Mammary epithelial cell (primary cell): ENCODE measurements around the gene VWA5B2.

Source experiments
- CTCF ChIP-seq, 2 donors: IDR thresholded peaks in 1 of 2; conservative IDR thresholded peaks in 1 of 2; 2 replicates each; pipeline ENCODE4 v1.5.1; 2011 to 2012; ENCODE audit warnings: inconsistent platforms in 2 of 2, low read length in 2 of 2, mild to moderate bottlenecking in 2 of 2, control low read depth in 1 of 2, low read depth in 1 of 2; ENCODE audit not compliant: insufficient read depth in 1 of 2; ENCODE audit errors: extremely low read depth in 1 of 2
- EZH2 ChIP-seq: IDR thresholded peaks from 2 replicates; pipeline ENCODE4 v1.6.1; 2012; ENCODE audit warnings: low read length, inconsistent platforms, borderline replicate concordance

- TF ChIP-seq CTCF (conservative IDR thresholded peaks at IDR 0.05 in 1 of 2, IDR thresholded peaks at IDR 0.05 in 1 of 2; ENCODE audit: extremely low read depth in 1 of 2, insufficient read depth in 1 of 2, low read depth in 1 of 2, low read length in 2 of 2): no peak
- TF ChIP-seq EZH2: no peak
Measured at GRCh38 chr3:184211297-184211696, 18.1 kb upstream of the VWA5B2 start.
